Measurements from ENCODE around the gene SLC30A2.

Gene SLC30A2

DNA sequence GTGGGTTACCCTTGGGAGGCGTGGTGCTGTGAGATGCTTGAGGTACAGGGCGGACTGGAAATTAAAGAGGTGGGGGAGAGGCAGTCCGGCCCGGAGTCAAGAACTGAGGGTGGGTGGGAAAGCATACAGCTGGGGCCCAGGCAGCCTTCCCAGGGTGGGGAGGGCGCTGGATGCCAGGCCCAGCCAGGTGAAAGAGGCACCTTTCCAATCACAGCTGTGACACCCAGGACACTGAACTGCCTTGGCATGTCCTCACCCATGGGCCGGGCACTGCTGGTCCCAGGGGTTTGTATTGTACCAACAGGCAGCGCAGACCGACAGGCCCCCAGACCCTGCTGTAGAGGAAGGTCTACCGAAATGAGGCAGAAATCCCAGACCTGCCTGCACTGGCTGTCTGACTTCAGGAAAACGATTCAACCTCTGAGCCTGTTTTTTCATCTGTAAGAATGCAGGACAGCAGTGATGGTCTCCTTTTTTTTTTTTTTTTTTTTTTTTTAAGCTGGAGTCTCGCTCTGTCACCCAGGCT lies 9.1 kb downstream of the SLC30A2 start:
- no peak overlapping the region for H3K4me3 ChIP-seq (replicated peaks in 1 of 2; ENCODE audit: low read depth in 2 of 2, low read length in 2 of 2)
- no peak for DNase-seq (ENCODE audit: low read depth in 2 of 2)
- TF ChIP-seq, protein P1, sequence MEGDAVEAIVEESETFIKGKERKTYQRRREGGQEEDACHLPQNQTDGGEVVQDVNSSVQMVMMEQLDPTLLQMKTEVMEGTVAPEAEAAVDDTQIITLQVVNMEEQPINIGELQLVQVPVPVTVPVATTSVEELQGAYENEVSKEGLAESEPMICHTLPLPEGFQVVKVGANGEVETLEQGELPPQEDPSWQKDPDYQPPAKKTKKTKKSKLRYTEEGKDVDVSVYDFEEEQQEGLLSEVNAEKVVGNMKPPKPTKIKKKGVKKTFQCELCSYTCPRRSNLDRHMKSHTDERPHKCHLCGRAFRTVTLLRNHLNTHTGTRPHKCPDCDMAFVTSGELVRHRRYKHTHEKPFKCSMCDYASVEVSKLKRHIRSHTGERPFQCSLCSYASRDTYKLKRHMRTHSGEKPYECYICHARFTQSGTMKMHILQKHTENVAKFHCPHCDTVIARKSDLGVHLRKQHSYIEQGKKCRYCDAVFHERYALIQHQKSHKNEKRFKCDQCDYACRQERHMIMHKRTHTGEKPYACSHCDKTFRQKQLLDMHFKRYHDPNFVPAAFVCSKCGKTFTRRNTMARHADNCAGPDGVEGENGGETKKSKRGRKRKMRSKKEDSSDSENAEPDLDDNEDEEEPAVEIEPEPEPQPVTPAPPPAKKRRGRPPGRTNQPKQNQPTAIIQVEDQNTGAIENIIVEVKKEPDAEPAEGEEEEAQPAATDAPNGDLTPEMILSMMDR (IDR thresholded peaks at IDR 0.05; ENCODE audit: low read depth, low read length): no peak

DNA sequence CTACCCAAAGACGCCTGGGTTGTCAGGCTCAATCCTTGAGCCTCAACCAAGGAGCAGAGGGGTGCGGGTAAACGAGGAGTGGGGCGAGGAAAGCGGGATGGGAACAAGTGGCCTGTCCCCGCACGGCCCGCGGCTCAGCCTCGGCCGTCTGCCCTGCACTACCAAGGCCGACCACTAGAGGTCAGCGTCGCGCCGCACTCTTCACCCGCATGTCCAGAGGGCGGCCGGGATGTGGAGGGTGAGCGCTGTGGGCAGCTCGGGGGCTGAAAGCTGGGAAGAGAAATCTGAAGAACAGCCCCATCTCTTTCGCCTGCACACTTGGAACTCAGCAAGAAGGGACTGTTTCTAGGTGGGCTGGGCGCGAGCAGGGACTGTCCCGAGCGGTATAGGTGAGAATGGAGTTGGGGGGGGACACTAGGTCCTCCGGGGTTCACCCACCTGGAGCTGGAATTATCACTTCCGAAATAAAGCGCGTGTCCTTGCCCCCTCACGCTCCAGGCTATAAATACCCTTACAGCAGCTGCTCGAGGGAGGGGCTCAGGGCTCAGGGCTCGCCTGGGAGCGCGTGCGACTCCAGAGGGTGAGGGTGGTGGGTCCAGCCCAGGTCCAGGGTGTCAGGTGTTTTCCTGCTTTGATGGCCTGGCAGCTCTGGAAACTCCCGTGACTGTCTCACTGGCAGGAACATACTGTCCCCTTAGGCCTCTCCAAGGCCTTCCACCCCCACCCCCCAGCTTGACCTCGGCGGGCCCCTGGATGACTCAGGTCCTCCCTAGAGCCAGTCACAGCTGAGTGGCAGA lies 9.8 kb downstream of the SLC30A2 start:
- DNase-seq (ENCODE audit: low read depth in 2 of 2): peak; percentile 68 to 76

DNA sequence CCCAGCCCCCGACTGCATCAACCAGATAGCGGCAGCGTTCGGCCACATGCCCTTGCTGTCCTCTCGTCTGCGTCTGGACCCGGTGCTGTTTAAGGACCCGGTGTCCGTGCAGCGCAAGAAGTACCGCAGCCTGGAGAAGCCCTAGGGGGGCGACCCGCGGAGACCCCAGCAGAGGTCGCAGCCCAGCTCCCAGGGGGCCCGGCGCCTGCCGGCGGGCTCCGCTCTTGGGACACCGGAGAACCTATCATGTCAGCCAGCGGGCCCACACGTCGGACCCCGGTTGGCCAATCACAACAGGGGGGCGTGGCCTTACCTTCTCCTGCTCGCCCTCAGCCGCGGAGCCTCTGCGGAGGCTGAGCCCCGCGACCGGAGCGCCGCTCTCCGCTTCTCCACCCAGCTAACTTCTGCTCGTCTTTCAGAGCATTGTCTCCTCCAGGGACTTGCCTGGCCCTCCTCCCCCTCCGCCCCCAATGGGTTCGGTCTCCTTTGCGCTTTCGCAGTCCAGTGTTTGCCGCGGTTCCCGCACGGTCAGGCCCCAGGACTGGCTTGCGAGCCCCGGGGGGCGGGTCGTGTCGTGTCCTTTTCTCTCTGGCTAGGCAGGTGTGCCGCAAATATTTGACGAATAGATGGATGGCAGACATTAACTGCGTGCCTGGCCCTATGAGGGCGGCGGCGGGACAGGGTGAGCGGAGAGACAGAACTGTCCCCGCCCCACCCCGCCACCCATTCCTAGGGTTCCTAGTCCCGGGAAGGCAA lies 10.5 kb downstream of the SLC30A2 start:
- TF ChIP-seq, protein P1 (IDR thresholded peaks at IDR 0.05; ENCODE audit: low read depth, low read length): no peak
- DNase-seq (ENCODE audit: low read depth in 2 of 2): peak; percentile 89 to 91
- H3K4me3 ChIP-seq (replicated peaks in 1 of 2; ENCODE audit: low read depth in 2 of 2, low read length in 2 of 2): peak overlapping the region; percentile 77 to 85

More for the DNA sequence above, 9.8 kb downstream of the SLC30A2 start:
- TF ChIP-seq, protein P1 (IDR thresholded peaks at IDR 0.05; ENCODE audit: low read depth, low read length): peak; percentile 99
- peak overlapping the region; percentile 77 to 85 for H3K4me3 ChIP-seq (replicated peaks in 1 of 2; ENCODE audit: low read depth in 2 of 2, low read length in 2 of 2)

DNA sequence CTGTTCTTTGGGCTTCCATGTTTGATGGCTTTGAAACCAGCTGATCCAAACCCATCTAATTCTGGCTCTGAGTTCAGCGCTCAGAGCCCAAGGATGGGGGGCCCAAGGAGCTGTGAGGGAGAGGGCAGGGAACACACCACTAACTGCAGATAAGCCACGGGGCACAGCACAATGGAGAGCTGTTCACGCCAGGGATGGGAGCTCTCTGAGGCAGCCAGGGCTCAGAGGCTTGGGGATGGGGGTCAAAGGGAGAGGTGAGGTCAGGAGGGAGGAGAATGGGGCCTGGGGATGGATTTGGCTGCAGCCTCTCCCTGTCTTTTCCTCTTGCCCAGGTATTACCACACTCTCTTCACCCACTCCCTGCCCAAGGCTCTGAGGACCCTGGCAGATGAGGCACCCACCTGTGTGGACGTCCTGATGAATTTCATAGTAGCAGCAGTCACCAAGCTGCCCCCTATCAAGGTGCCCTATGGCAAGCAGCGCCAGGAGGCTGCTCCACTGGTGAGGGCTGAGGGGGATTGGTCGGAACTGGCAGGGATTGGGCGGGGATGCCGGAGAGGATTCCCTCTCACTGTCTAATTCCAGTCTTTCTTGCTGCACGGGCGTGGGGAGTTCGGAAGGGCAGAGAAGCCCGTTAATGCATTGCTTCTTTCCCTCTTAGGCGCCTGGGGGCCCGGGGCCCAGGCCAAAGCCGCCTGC lies 11.3 kb downstream of the SLC30A2 start:
- DNase-seq (ENCODE audit: low read depth in 2 of 2): no peak
- TF ChIP-seq, protein P1 (IDR thresholded peaks at IDR 0.05; ENCODE audit: low read depth, low read length): no peak
- peak overlapping the region; percentile 77 to 85 for H3K4me3 ChIP-seq (replicated peaks in 1 of 2; ENCODE audit: low read depth in 2 of 2, low read length in 2 of 2)

DNA sequence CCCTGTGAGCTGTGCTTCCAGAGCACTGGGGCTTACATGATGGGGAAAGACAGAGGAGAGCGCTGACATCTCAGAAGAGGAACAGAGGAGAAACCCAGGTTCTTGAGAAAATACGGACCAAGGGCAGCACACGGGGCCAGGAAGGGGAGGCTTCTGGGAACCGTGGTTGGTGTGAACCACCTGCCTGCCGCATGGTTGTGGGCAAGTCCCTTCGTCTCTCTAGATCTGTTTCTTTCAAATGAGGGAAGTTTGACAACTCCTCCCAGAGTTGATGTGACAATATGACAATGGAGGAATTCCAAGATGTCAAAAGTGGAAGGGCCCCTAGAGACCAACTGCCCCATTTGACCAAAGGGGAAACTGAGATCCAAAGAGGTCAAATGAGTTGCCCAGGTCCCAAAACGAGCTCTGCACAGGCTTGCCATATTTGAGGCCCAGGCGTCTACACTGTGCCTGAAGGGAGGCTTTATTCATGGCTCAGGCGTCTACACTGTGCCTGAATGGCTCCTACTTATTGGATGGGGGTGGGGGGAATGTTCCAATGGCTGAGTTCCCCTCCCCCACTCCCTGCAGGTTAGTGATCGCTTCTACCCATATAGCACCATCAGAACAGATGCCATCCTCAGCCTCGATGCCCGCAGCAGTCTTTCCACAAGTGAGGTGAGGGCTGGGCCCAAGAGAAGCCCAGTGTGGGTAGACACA lies 13.1 kb downstream of the SLC30A2 start:
- no peak overlapping the region for H3K4me3 ChIP-seq (replicated peaks in 1 of 2; ENCODE audit: low read depth in 2 of 2, low read length in 2 of 2)
- no peak for DNase-seq (ENCODE audit: low read depth in 2 of 2)
- TF ChIP-seq, protein P1 (IDR thresholded peaks at IDR 0.05; ENCODE audit: low read depth, low read length): no peak
